ENCODE measurements around the gene PRKAA1.

GRCh38 chr5:40823459-40823858, 25.3 kb upstream of the PRKAA1 start:
- TF ChIP-seq POLR2A (IDR thresholded peaks at IDR 0.05; ENCODE audit: low read depth, low read length) (no peak), POU2F2 (IDR thresholded peaks at IDR 0.05; ENCODE audit: low read depth, low read length) (no peak), TAF1 (IDR thresholded peaks at IDR 0.05; ENCODE audit: low read depth, low read length) (no peak), POLR2AphosphoS5 (IDR thresholded peaks at IDR 0.05; ENCODE audit: low read depth, low read length) (no peak), SPI1 (IDR thresholded peaks at IDR 0.05; ENCODE audit: low read depth, low read length) (no peak)
